NCI-H526 (cell line): ENCODE measurements around the gene DPP6.

Experiments
- DNase-seq, 2 experiments: peaks; one replicate each; lab custom pipeline; 2025; lab: John Stamatoyannopoulos, UW

The DPP6 gene

DNA sequence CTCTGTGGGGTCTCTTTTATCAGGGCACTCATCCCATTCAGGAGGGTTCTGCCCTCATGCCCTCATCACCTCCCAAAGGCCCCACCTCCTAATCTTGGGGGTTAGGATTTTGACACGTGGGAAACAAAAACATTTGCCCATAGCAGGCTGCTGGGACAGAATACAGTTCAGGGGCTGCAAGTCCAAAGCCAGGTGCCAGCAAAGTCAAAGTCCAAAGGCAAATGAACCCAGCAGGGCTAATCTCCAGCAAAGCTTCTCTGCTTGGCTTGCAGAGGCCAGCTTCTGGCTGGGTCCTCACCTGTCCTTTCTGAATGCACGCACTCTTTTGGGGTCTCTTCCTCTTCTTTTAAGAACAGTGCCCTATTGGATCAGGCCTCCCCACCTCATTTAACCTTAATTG is 359.9 kb downstream of the DPP6 start:
- DNase-seq, result no peak

DNA sequence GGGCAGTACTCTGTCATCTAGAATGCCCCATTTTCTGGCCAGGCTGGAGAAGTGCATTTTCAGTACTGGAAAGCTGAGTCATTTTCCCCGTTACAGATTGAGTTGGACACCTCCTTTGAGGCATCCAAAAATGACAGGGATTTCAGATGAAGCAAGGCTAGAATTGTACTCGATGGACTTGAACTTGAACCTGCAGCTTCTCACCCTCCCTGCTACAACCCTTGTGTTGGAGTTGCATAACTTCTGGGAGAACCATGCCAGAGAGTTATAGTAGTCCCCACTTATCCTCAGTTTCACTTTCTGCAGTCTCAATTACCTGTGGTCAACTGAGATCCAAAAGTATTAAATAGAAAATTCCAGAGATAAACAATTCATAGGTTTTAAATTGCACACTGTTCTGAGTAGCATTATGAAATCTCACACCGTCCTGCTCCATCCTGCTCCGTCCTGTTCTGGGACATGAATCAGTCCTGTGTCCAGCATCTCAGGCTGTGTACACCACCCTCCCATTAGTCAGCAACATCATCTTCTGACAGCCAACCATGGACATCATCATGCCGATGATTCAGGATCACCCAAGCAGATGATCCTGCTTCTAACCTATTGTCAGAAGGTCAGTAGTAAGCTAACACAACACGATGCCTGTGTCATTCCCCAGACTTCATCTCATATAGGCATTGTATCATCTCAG is 363.7 kb downstream of the DPP6 start:
- DNase-seq, result no peak

DNA sequence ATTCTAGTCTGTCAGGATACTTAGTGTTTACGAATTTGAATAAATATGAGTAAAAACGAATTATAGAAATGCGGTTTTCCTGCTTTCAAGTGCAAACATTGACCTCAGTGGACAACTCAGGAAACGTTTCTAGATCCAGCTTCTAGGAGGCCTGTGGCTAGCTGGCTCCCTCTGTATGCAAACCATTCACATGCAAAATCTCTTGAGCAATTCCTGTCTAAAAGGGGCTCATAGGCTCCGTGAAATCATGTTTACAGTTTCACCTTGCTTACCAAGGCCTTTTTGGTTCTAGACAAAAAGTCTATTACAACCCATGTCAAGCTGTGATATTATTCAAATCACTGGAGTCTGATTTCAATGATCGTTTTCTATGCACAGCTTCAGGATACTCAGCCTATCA is 364.5 kb downstream of the DPP6 start:
- DNase-seq, result peak in 1 of 2 experiments; percentile 12

DNA sequence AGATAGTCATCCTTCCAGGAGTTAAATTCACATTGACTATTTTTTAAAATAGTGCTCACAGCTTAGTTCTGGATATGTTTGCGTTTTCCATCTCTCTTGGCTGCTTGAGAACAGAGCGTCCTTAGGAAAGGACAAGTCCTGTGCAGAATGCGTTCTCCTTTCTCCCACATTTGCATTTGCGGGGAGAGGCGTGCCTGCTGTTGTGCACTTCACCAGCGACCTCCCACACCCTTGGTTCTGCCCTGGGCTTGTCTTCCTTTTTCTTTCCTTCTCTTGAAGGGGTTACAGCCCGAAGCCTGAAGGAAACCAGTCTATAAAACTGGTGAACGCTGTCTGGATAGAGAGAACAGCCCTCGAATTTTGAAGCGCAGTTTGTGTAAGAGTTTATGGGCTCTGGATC is 367.1 kb downstream of the DPP6 start:
- DNase-seq, result no peak

DNA sequence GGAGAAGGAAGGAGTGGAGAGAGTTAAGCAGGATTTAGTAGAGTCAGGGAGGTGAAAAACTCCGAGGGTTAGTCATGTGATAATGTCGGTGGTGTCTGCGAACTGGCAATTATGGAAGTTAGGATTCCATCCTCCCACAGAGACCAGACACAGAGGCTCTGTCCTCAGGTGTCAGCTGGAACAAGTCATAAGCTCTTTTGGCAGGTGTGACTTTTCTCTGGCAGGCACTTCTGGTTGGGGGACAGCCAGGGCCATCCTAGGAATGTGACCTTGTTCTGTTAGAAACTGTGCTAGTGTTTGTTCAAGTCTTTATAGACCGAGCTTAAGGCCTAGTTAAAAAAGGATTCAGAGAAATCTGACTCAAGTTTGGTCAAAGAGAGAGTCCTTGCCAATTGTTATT is 371.0 kb downstream of the DPP6 start:
- no peak for DNase-seq

DNA sequence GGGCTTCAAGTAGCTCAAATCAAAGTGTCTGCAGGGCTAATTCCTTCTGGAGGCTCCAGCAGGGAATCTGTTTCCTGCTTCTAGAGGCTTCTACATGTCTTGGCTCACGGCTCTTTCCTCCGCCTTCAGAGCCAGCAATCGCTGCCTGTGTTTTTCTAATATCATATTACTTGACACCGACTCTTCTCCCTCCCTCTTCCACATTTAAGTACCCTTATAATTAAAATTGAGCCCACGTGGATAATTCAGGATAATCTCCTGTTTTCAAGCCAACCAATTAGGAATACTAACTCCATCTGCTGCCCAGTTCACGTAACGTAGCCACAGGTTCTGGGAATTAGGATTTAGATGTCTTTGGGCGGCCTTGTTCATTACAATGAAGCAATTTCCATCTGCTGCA is 372.2 kb downstream of the DPP6 start:
- DNase-seq, result no peak

DNA sequence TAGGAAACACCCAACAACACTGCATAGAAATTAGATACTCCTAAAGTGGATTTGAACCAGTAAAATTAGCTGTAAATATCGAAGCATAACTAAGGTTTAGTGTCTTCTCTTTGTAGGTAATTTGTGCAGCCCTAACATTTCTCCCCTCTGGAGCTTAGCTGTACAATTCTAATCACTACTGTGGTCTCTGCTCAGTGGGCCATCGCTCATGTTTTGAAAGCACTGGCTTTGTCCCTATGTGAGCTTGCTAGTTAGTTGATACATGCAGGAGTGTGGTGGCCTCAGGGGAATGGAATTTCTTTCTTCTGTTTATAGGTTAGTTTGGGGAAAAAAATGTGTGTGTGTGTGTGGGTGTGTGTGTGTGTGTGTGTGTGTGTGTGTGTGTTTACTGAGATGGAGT is 373.1 kb downstream of the DPP6 start:
- no peak for DNase-seq

DNA sequence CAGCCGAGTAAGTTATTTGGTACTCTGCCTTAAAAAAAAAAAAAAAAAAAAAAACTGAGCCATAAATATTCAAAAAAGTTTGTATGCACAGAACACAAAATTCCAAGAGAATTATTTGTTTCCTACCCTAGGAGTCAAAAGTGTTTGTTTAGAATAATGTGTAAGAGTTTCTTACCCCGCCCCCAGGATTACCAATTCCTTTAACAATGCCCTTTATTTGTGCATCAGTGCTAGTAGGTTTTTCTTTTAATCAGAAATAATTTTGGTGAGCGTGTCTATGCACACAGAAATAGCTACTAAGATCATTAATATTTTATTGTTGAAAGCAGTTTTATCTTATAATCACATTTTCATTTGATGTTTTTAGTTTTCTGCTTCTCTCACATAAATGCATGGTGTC is 374.6 kb downstream of the DPP6 start:
- no peak for DNase-seq

DNA sequence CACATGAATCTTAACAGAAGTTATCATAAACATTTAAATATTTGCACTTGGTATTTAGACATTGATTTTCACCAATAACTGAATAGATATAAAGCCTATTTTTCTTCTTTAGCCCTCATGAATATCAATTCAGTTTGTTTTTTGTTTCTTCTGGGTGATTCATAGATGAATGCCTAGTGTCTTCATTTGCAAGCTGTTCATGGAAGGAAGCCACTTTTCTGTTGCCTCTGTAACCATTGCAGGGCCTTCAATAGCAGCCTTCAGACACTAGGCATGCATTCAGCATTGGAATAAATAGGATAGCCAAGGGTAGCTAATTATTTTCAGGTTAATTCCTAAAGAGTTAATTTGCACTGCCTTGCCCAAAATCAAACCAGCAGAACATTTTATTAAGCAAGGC is 375.3 kb downstream of the DPP6 start:
- DNase-seq, result no peak

DNA sequence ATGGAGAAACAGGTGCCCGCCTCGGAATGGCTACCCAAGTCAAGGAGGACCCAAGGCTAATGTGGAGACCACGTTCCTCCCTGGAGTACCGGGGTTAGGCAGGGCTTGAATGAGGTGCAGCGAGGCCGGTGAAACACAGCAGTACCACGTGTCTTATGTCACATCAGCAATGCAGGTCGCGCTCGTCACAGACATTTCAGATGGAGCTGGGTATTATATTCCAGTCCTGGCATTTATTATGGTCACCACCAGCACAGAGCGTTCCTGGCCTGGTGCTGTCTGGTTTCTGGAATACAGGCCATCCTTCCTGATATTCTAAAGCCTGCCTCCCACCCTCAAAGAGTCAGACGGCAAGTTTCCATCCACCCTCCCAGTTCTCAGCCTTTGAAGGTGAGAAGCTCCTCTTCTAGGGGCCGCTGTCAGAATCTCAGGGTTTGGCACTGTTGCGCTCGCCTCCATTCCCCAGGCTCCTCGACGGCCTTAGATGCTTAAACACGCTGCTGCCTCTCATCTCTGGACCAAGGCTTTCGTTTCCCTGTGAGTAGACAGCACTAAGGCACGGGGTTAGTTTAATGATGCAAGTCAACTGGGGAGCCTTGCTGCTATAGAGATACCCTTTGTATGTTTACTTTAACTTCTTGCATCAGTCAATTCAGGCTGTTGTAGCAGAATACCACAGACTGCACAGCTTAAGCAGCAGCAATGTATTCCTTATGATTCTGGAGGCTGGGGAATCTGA is 377.6 kb downstream of the DPP6 start:
- no peak for DNase-seq

DNA sequence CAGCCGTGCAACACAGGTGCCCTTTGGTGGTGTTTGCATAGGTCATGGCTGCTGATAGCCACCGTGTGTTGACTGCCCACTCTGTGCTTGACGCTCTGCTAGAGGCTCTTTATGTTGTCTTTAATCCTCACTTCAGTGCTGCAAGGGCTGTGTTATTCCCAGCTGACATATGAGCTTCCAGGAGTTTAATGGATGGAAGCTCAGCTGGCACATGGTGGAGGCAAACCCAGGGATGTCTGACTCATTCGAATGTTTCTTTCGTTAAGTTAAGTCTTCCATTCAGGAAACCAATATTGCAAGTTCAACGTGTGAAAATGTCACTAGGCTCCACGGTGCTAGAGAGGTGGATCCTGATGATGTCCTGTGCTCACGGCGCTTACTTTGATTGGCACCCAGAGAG is 378.4 kb downstream of the DPP6 start:
- DNase-seq, result no peak

DNA sequence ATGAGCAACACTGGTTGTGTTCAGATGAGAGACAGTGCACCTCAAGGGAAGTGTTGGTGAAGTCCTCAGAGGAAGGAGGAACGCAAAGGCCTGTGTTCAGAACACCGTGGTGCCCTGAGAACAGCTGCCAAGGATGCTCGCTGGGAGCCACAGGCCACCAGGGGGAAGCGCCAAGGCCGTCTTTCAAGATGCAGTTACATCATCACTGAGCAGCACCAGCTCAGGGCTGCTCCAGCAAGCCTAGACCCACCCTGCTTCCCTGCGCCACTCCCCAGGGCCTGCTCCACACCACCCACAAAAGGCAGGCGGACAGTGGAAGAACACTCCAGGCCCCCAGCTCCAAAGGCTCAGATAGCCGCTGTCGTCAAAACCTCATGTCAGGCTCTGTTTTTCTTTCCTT is 378.8 kb downstream of the DPP6 start:
- DNase-seq, result no peak

DNA sequence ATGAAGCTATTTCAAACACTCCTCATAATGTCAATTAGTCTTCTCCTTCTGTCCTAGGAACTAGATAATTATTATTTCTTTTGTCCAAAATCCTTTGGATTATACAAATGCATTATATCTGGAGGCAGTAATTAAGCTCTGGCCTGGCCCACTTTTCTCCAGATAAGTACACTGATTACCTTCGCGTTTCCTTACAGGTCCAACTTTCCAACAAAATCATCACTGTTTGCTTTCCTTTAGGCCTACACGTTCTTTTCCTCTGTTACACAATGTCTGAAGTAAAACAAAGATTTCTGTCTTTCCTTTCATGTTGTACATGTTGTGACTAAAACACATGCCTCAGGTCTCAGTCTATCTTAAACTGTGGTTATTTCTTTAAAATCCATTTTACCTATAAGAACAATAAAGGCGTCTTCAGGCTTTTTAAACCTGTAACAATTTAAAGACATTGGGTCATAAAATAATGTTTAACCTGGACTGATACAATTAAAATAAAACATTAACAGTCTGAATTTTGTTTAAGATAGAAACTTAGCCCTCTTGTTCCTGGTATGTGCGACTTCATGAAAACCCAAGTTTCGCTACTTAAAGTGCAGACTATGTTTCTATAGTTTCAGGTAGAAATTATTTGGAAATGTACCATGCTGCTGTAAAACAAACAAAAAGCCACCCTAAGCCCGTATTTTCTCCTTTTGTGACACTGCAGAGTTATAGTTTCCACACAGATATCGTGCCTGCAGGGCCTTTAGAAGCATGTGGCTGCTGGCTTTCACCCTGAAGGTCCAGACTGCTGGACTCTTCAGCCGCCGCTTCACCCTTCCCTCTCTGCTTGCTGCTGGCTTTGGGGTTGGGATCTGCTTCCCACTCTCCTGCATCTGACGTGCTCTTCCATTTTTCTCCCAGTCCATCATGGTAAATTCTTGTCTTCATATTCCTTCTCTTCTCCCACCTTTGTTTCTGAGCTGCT is 381.7 kb downstream of the DPP6 start:
- DNase-seq, result no peak

DNA sequence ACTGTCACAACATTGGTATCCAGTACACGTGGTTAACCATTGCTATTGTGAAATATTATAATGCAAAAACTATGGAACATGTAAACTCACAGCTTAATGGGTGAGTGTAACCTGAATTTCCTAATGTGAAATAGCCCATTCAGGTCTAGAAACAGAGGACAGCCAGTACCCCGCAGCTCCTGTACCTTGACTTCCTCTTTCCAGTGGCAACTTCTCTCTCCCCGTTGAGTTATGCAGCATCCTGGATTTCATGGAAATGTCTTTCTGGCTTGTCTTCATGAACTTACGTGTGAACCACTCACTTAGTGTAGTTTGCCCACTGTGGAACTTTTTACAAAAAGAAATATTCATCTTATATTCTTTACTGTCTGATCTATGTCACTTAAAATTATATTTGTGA is 384.4 kb downstream of the DPP6 start:
- DNase-seq, result no peak

DNA sequence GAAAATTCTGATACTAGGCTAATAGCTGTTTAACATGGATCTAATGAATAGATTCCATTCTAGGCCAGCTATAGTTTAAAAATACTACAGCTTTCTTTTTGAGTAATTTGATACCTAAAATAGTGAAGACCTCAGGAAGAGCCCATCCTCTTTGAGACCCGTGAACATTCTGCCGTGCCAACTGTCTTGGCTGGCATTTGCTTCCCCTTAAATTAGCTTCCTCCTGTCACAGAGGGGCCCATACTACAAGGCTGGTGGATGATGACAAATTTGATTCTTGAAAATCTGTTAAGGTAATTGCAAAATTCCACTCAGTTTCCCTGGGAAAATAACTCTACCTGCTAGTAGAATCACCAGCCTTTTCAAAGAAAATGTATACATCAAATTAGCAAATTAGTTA is 385.0 kb downstream of the DPP6 start:
- no peak for DNase-seq

DNA sequence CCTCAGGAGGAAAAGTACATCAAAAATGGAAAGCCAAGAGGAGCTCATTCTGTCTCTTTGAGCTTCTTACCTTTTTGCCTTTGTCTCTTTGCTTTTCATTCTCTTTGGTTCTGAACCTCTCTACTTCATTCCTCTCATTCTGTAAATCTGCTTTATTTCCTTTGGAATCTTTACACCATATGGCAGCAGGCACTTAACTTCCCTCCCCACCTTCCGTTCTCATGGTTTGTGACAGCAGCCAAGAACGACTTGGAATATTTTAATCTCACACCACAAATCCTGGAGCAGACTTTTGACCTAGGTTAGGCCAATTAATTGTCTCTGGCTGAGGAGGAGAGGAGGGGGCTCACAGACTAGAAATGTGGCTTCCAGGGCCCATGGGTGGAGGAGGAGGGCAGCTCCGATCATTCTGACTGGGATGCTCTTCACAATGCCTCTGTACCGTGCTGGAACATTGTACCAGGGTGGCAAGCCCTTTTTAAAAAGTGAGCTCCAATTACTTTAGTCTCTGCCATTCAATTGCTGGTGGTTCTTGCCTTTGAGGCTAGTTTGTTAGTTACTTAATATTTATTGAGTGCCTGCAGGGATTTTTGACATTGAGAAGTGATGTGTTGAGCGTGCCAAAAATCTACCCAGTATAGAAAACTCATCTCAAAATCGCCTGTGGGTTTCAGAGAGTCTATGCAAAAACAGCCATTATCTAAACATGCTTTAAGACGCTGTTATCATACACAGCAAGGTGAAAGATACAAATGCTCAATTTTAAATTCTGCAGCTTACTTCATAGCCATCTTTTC is 386.6 kb downstream of the DPP6 start:
- no peak for DNase-seq

DNA sequence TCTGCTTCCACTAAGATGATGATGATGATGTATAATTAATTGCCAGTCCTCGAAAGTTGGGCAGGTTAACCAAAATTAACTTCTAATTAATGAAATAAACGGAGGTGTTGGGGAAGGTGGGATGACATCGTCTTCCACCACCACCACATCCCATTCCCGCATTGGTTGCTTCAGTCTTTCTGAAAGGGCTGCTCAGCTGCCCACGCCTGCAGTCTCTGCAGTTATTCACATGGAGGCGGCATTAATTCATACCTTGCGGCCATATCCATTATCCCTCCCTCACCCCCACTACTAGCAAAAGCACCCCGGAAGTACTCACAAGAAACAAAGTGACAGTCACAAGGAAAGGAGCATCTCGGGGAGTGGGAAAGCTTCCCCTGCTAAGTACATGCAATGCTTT is 387.9 kb downstream of the DPP6 start:
- DNase-seq, result no peak

DNA sequence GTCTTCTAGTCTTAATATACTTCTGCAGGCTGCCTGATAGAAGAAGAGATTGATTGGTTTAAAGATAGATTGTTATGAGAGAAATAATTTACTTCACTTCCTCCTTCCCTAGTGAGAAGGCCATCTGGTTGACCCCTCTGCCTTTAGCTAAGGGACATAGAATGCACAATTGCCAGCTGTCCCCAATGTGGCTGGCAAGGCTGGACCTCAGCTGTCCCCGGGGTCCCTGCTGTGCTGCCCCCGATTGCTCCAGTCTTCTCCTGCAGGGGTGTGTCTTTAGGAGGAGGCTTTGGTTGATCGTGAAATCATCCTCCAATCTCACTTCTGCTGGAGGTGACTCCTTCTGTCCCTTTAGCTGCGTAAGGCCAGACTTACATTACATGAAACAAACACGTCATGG is 388.5 kb downstream of the DPP6 start:
- no peak for DNase-seq

DNA sequence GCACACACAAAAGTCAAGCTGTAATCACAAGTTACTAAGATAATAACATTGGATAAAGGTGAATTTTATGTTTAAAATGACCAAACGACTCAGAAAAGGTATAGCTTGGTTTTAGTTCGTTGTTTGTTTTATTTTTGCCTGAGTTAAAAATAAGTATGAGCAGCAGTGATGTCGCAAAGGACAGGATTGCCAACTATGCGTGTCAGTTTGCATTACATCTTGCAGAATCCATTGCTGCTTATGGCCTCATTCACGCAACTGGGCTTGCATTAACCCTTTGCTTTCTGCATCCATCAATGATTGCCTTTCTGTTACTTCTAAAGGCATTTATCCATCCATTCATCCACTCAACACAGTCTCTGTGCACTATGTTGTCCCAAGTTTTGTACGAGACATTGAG is 389.6 kb downstream of the DPP6 start:
- DNase-seq, result no peak

DNA sequence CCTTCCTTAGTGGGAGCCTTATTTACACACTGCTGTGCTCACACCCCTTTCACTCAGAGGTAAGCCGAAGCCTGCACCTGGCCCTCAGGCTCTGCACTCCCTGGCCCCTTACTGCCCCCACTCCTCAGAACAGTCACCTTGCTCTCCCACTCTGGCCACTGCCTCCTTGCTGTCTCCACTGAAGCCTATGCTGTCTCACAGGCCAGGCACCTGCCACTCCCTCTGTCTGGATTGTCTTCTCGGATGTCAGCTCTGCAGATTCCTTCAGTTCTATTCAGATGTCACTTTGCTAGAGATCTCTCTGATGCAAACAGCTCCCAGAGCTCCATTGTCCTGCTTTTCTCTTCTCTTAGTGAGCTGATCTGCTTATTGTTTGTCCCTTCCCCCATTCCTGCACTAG is 390.7 kb downstream of the DPP6 start:
- DNase-seq, result no peak

DNA sequence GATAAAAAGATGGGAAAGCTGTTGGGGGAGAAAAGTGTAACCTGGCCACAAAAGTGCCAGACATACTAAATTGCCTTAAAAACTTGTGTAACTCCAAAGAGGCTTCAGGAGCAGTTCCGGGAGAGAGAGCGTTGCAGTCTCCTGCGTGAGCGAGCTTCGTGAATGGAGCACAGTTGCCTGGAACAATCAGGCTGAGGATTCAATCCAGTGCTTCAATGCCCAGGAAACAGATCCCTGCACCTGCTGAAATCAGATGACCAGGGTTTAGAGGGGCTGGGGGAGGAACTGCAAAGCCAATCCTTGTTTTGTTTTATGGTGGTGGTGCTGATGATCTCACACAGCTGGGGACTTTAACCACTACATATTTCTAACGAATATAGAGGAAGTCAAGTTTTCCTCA is 398.3 kb downstream of the DPP6 start:
- DNase-seq, result no peak
